Neural cell (in vitro differentiated cells): ENCODE data around the gene ASMTL. TPM values are rescaled to one million over a fixed set of nuclear protein-coding genes. Genes with fewer than 3 reads are reported as not detected.
"Not testable (repeated sequence)": the region's sequence is repeated elsewhere in the genome, so short reads cannot be mapped to it uniquely, and the experiment has no call there.

Experiments
- H2AFZ ChIP-seq: fragments of 200-600, 300-800 bp; sonication (generic), shearing (Covaris generic); 2 replicates; pipeline ENCODE4 v1.6.0; 2014; ENCODE audit warnings: low read depth, mild to moderate bottlenecking, antibody characterized with exemption, low read length, moderate library complexity
- H3F3A ChIP-seq: fragments of 200-600 bp; shearing (Covaris generic); 2 replicates; pipeline ENCODE4 v1.6.1; 2016; ENCODE audit warnings: mild to moderate bottlenecking, moderate library complexity, mixed read lengths, antibody characterized with exemption, low read length; ENCODE audit not compliant: insufficient read depth, poor library complexity, severe bottlenecking
- H3K27ac ChIP-seq: fragments of 200-600, 300-800 bp; sonication (generic), shearing (Covaris generic); 2 replicates; pipeline ENCODE4 v1.5.1; 2014; ENCODE audit warnings: mild to moderate bottlenecking, low read length, moderate library complexity
- H3K27me3 ChIP-seq: fragments of 300-800, 200-600 bp; sonication (generic), shearing (Covaris generic); 2 replicates; pipeline ENCODE4 v1.6.0; 2014; ENCODE audit warnings: mild to moderate bottlenecking, low read depth, low read length, moderate library complexity; ENCODE audit not compliant: insufficient read depth
- H3K36me3 ChIP-seq: fragments of 300-800, 200-600 bp; sonication (generic), shearing (Covaris generic); 2 replicates; pipeline ENCODE4 v1.5.1; 2014; ENCODE audit warnings: mild to moderate bottlenecking, antibody characterized with exemption, low read length, moderate library complexity; ENCODE audit not compliant: insufficient read depth
- H3K4me2 ChIP-seq: fragments of 300-800, 200-600 bp; sonication (generic), shearing (Covaris generic); 2 replicates; pipeline ENCODE4 v1.6.0; 2014; ENCODE audit warnings: mild to moderate bottlenecking, low read length
- H3K4me3 ChIP-seq: fragments of 300-800, 200-600 bp; sonication (generic), shearing (Covaris generic); 2 replicates; pipeline ENCODE4 v1.5.1; 2014; ENCODE audit warnings: mild to moderate bottlenecking, low read length, moderate library complexity
- H3K79me2 ChIP-seq: fragments of 200-600 bp; shearing (Covaris generic); replicated peaks from 2 replicates; pipeline ENCODE4 v1.6.0; 2014; ENCODE audit warnings: mild to moderate bottlenecking, low read length, moderate library complexity; ENCODE audit not compliant: insufficient read depth
- H3K9ac ChIP-seq: fragments of 300-800, 200-600 bp; sonication (generic), shearing (Covaris generic); 2 replicates; pipeline ENCODE4 v1.6.1; 2016; ENCODE audit warnings: mild to moderate bottlenecking, low read length, mixed read lengths
- H3K9me2 ChIP-seq: fragments of 200-600 bp; shearing (Covaris generic); 2 replicates; pipeline ENCODE4 v1.6.1; 2016; ENCODE audit warnings: mild to moderate bottlenecking, low read length, mixed read lengths; ENCODE audit not compliant: insufficient read depth
- H3K9me3 ChIP-seq: fragments of 200-600, 300-800 bp; sonication (generic), shearing (Covaris generic); 2 replicates; pipeline ENCODE4 v1.6.1; 2016; ENCODE audit warnings: mild to moderate bottlenecking, mixed run types, low read length, moderate library complexity, mixed read lengths
- H4K20me1 ChIP-seq: fragments of 200-600 bp; shearing (Covaris generic); 2 replicates; pipeline ENCODE4 v1.6.1; 2016; ENCODE audit warnings: mild to moderate bottlenecking, mixed run types; ENCODE audit not compliant: insufficient read depth
- EP300 ChIP-seq: fragments of 450-650 bp; conservative IDR thresholded peaks from 2 replicates; pipeline ENCODE4 v1.6.1; 2014; ENCODE audit warnings: antibody characterized with exemption, mild to moderate bottlenecking, moderate library complexity; ENCODE audit not compliant: poor library complexity, severe bottlenecking
- EZH2 ChIP-seq: fragments of 200-600, 300-800 bp; shearing (Covaris generic), sonication (generic); IDR thresholded peaks from 2 replicates; pipeline ENCODE4 v1.6.1; 2014; ENCODE audit warnings: antibody characterized with exemption, low read length, borderline replicate concordance, mild to moderate bottlenecking; ENCODE audit not compliant: insufficient read depth, poor library complexity, severe bottlenecking
- RAD21 ChIP-seq: fragments of 450-650 bp; conservative IDR thresholded peaks from 2 replicates; pipeline ENCODE4 v1.6.1; 2014; ENCODE audit warnings: antibody characterized with exemption, mild to moderate bottlenecking, moderate library complexity
- TAF1 ChIP-seq: IDR thresholded peaks from 2 replicates; pipeline ENCODE4 v1.6.1; 2012; ENCODE audit warnings: low read depth
- polyA plus RNA-seq: library from polyadenylated mRNA; depleted of rRNA; stranded (reverse); fragments of >200 nt; gene quantifications from 2 replicates; pipeline ENCODE4 v1.2.3, GENCODE V29; 2014
- TF ChIP-seq, protein P1 (sequence below): IDR thresholded peaks from 2 replicates; pipeline ENCODE4 v1.6.1; 2012; ENCODE audit warnings: borderline replicate concordance

Gene ASMTL
- polyA plus RNA-seq, 1 donor from 2014 or later, result 25.9 TPM

- H4K20me1 ChIP-seq, result no peaks in the 10 kb centered on the region
- H3F3A ChIP-seq, result no peaks in the 10 kb centered on the region
- no peak overlapping the region for H3K4me2 ChIP-seq
- no peaks in the 10 kb centered on the region for H3K9me2 ChIP-seq
- no peak overlapping the region for H2AFZ ChIP-seq
- no peak overlapping the region for H3K4me3 ChIP-seq
- TF ChIP-seq EZH2, result no peak
- TF ChIP-seq, protein P1, sequence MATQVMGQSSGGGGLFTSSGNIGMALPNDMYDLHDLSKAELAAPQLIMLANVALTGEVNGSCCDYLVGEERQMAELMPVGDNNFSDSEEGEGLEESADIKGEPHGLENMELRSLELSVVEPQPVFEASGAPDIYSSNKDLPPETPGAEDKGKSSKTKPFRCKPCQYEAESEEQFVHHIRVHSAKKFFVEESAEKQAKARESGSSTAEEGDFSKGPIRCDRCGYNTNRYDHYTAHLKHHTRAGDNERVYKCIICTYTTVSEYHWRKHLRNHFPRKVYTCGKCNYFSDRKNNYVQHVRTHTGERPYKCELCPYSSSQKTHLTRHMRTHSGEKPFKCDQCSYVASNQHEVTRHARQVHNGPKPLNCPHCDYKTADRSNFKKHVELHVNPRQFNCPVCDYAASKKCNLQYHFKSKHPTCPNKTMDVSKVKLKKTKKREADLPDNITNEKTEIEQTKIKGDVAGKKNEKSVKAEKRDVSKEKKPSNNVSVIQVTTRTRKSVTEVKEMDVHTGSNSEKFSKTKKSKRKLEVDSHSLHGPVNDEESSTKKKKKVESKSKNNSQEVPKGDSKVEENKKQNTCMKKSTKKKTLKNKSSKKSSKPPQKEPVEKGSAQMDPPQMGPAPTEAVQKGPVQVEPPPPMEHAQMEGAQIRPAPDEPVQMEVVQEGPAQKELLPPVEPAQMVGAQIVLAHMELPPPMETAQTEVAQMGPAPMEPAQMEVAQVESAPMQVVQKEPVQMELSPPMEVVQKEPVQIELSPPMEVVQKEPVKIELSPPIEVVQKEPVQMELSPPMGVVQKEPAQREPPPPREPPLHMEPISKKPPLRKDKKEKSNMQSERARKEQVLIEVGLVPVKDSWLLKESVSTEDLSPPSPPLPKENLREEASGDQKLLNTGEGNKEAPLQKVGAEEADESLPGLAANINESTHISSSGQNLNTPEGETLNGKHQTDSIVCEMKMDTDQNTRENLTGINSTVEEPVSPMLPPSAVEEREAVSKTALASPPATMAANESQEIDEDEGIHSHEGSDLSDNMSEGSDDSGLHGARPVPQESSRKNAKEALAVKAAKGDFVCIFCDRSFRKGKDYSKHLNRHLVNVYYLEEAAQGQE, result no peak
- no peak for TF ChIP-seq TAF1
- H3K27me3 ChIP-seq, result no peaks in the 10 kb centered on the region
- no peak overlapping the region for H3K27ac ChIP-seq
- H3K9me3 ChIP-seq, result no peaks in the 10 kb centered on the region
- no peaks in the 10 kb centered on the region for H3K79me2 ChIP-seq
- no peak overlapping the region for H3K9ac ChIP-seq
- no peaks in the 10 kb centered on the region for H3K36me3 ChIP-seq
Measured at GRCh38 chrX:1484638-1485019, 31.9 kb upstream of the ASMTL start.

DNA sequence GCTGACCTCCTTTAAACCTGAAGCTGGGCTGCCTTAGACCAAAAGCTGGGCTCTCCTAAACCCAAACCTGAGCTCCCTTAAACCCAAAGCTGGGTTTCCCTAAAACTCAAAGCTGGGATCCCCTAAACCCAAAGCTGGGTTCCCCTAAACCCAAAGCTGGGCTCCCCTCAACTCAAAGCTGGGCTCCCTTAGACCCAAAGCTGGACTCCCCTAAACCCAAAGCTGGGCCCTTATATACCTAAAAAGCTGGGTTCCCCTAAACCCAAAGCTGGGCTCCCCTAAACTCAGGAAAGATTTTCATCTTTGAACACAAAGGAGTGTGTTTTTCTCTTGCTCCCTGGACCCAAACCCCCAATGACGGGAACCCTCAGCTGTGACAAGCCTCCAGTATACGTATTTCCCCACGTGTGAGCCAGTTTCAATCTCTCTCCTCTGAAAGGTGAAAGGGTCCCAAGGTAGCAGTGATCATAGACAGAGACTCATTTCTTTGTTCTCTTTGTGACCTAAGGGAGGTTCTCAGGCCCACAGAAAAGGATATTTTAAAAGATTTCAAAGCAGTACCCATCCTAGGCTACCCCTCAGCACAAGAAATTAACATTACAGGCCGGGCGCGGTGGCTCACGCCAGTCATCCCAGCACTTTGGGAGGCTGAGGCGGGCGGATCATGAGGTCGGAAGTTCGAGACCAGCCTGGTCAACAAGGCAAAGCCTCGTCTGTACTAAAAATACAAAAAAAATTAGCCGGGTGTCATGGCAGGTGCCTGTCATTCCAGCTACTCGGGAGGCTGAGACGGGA lies 31.3 kb upstream of the ASMTL start:
- no peak overlapping the region for H3K4me3 ChIP-seq
- no peaks in the 10 kb centered on the region for H3F3A ChIP-seq
- TF ChIP-seq EP300 (no peak), RAD21 (no peak), TAF1 (no peak)
- no peak overlapping the region for H2AFZ ChIP-seq
- H3K36me3 ChIP-seq, result no peaks in the 10 kb centered on the region
- no peak overlapping the region for H3K27ac ChIP-seq
- H3K79me2 ChIP-seq, result no peaks in the 10 kb centered on the region
- H3K4me2 ChIP-seq, result no peak overlapping the region
- no peaks in the 10 kb centered on the region for H4K20me1 ChIP-seq
- H3K9me3 ChIP-seq, result no peaks in the 10 kb centered on the region
- H3K9me2 ChIP-seq, result no peaks in the 10 kb centered on the region
- H3K9ac ChIP-seq, result no peak overlapping the region
- no peaks in the 10 kb centered on the region for H3K27me3 ChIP-seq

DNA sequence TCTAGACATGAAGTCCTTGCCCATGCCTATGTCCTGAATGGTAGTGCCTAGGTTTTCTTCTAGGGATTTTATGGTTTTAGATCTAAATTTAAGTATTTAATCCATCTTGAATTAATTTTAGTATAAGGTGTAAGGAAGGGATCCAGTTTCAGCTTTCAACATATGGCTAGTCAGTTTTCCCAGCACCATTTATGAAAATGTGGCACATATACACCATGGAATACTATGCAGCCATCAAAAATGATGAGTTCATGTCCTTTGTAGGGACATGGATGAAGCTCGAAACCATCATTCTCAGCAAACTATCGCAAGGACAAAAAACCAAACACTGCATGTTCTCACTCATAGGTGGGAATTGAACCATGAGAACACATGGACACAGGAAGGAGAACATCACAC lies 29.8 kb upstream of the ASMTL start:
- not testable (repeated sequence) for H3K27ac ChIP-seq, H2AFZ ChIP-seq, H3K9me2 ChIP-seq, H3K9ac ChIP-seq, H3K4me3 ChIP-seq, H3K79me2 ChIP-seq, H3K4me2 ChIP-seq, H4K20me1 ChIP-seq, H3F3A ChIP-seq, H3K27me3 ChIP-seq, H3K9me3 ChIP-seq, H3K36me3 ChIP-seq
